Suprapubic skin (tissue), 4 donors: ENCODE measurements around the gene MEIS3. TPM values are rescaled to one million over a fixed set of nuclear protein-coding genes. Genes with fewer than 3 reads are reported as not detected.
A peak's percentile ranks its signal among the peaks of the same experiment; 100 is the strongest.

ENCODE experiments used
- DNase-seq, 2 donors: peaks; one replicate each; pipeline ENCODE4 v3.0.0-alpha.2; 2019; ENCODE audit warnings: low spot score in 2 of 2
- H3K27ac ChIP-seq: fragments of 200-600 bp; sonication (generic); one replicate; pipeline ENCODE4 v1.5.1; 2019
- H3K27me3 ChIP-seq: fragments of 200-600 bp; sonication (generic); one replicate; pipeline ENCODE4 v1.5.1; 2019
- H3K36me3 ChIP-seq: fragments of 200-600 bp; sonication (generic); one replicate; pipeline ENCODE4 v1.5.1; 2019
- H3K4me1 ChIP-seq: fragments of 200-600 bp; sonication (generic); one replicate; pipeline ENCODE4 v1.5.1; 2019
- H3K4me3 ChIP-seq: fragments of 200-600 bp; sonication (generic); one replicate; pipeline ENCODE4 v1.5.1; 2019; ENCODE audit warnings: mild to moderate bottlenecking
- H3K9me3 ChIP-seq: fragments of 200-600 bp; sonication (generic); one replicate; pipeline ENCODE4 v1.5.1; 2019
- EP300 ChIP-seq: sonication (generic); formaldehyde crosslinking; IDR thresholded peaks from one replicate; pipeline ENCODE4 v1.6.1; 2017; ENCODE audit warnings: antibody characterized with exemption
- POLR2A ChIP-seq, 2 donors: fragments of 450-650 bp; IDR thresholded peaks; one replicate each; pipeline ENCODE4 v1.6.1; 2017; ENCODE audit warnings: antibody characterized with exemption in 2 of 2, mild to moderate bottlenecking in 2 of 2, moderate library complexity in 2 of 2
- POLR2AphosphoS5 ChIP-seq, 3 donors: sonication (generic); formaldehyde crosslinking; IDR thresholded peaks; one replicate each; pipeline ENCODE4 v1.6.1; 2017; ENCODE audit warnings: antibody characterized with exemption in 3 of 3
- WGBS: methylation state at CpG from one replicate; pipeline ENCODE4 v1.1.5; 2018; 5-methylcytosine and 5-hydroxymethylcytosine counted together
- total RNA-seq, 4 donors: library from RNA; depleted of rRNA; stranded (reverse); fragments of >200 nt; gene quantifications; one replicate each; pipeline ENCODE4 v1.1.0, GENCODE V29; 2016
- TF ChIP-seq, protein P1 (sequence below), 2 donors: fragments of 200-600 bp in 1 of 2; fragments of 450-650 bp in 1 of 2; sonication (generic) in 1 of 2; IDR thresholded peaks; one replicate each; pipeline ENCODE4 v1.5.1; 2016 to 2019; ENCODE audit warnings: antibody characterized with exemption in 2 of 2, mild to moderate bottlenecking in 1 of 2, moderate library complexity in 1 of 2

Gene MEIS3
- total RNA-seq, 4 donors from 2014 or later, result 1.6 to 5.5 (median 3.1) TPM

DNA sequence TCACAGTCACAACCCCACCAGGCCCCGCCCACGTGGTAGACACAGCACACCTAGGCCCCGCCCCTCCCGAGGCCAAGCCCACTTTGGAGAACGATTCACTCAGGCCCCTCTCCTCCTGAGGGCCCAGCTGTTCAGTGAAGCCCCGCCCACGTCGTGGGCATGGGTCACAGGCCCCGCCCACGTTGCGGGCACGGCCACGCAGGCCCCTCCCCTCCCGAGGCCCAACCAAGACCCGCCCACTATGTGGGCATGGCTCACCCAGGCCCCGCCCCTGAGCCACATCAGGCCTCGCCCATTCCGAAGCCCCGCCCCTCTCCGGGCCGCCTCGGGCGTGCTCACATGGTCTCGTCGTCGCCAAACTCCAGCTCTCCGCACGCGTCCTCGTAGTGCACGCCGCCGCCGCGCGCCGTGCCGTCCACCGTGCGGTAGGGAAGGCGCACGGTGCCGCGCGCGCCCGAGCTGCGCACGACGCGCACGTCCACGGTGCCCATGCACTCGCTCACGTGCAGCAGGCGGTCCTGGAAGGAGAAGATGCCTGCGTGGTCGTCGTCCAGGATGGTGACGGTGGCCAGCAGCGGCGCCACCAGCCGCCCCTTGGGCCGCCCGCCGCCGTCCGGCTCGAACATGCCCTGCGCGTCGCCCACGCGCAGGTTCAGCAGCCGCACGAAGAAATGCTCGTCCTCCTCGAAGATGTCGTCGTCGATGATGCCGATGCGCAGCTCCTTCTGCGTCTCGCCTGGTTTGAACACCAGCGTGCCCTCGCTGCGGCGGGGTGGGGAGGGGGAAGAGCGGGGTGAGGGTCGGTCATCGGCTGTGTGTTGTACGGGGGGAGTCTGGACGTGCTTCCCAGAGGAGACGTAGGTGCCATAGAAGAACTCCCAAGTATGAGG, 28.4 kb upstream of the MEIS3 start:
- TF ChIP-seq POLR2A (IDR thresholded peaks at IDR 0.05) (no peak), EP300 (no peak), POLR2AphosphoS5 (IDR thresholded peaks at IDR 0.05) (no peak)
- TF ChIP-seq, protein P1, sequence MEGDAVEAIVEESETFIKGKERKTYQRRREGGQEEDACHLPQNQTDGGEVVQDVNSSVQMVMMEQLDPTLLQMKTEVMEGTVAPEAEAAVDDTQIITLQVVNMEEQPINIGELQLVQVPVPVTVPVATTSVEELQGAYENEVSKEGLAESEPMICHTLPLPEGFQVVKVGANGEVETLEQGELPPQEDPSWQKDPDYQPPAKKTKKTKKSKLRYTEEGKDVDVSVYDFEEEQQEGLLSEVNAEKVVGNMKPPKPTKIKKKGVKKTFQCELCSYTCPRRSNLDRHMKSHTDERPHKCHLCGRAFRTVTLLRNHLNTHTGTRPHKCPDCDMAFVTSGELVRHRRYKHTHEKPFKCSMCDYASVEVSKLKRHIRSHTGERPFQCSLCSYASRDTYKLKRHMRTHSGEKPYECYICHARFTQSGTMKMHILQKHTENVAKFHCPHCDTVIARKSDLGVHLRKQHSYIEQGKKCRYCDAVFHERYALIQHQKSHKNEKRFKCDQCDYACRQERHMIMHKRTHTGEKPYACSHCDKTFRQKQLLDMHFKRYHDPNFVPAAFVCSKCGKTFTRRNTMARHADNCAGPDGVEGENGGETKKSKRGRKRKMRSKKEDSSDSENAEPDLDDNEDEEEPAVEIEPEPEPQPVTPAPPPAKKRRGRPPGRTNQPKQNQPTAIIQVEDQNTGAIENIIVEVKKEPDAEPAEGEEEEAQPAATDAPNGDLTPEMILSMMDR (IDR thresholded peaks at IDR 0.05), result no peak
- DNase-seq, result no peak
- peaks cover 74% of the 10 kb centered on the region for H3K27me3 ChIP-seq
- peak overlapping the region; percentile 28 for H3K4me3 ChIP-seq
- no peaks in the 10 kb centered on the region for H3K36me3 ChIP-seq
- 11% methylated on average over 16 of the region's 95 CpGs for WGBS
- no peaks in the 10 kb centered on the region for H3K9me3 ChIP-seq
- no peak overlapping the region for H3K27ac ChIP-seq
- peaks cover 26% of the 10 kb centered on the region for H3K4me1 ChIP-seq

DNA sequence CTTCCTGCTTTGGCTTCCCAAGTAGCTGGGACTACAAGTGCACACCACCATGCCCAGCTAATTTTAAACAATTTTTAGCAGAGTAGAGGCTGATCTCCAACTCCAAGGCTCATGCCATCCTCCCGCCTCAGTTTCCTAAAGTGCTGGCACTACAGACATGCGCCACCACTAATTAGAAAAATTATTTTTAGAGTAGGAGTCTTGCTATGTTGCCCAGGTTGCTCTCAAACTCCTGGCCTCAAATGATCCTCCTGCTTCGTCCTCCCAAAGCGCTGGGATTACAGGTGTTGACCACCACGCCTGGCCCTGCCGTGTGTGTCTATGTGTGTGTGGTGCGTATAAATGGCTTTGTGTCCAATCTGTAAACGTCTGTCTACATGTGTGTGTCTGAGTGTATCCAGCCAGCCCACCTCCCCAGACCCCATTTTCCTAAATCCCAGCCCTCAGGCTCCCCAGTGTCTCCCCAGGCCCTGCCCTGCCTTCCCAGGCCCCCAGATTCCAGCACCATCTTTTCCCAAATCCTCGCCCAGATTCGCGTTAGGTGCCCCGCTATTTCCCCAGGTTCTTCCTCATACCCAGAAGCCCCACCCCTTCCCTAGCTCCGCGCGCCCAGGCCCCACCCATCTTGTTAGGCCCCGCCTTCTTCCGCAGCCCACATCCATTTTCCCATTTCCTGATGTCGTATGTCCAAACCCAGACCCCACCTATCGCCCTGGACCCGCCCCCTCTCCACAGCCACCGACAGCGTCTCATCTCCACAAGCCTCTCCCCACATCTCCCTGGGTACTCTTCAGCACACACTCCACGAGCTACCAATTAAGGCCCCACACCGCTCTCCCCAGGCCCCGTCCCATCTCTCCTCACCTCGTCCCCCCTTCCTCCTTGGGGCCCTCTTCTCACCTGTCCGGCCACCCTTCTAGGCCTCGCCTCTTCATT, 27.5 kb upstream of the MEIS3 start:
- peaks cover 83% of the 10 kb centered on the region for H3K27me3 ChIP-seq
- no peaks in the 10 kb centered on the region for H3K9me3 ChIP-seq
- H3K4me1 ChIP-seq, result peaks cover 26% of the 10 kb centered on the region
- DNase-seq, result no peak
- peak overlapping the region; percentile 28 for H3K4me3 ChIP-seq
- no peaks in the 10 kb centered on the region for H3K36me3 ChIP-seq
- TF ChIP-seq POLR2A (IDR thresholded peaks at IDR 0.05), result no peak
- TF ChIP-seq, protein P1 (IDR thresholded peaks at IDR 0.05), result no peak
- no peak for TF ChIP-seq POLR2AphosphoS5 (IDR thresholded peaks at IDR 0.05)
- TF ChIP-seq EP300, result no peak
- no peak overlapping the region for H3K27ac ChIP-seq
- 17% methylated on average over 28 of the region's 28 CpGs for WGBS

GRCh38 chr19:47445937-47446402, 26.6 kb upstream of the MEIS3 start:
- no peak for DNase-seq
- Histone ChIP-seq H3K27ac (no peak overlapping the region), H3K27me3 (peaks cover 92% of the 10 kb centered on the region), H3K4me3 (peak overlapping the region; percentile 0), H3K4me1 (peaks cover 26% of the 10 kb centered on the region), H3K9me3 (no peaks in the 10 kb centered on the region), H3K36me3 (no peaks in the 10 kb centered on the region)
- TF ChIP-seq EP300 (no peak), POLR2AphosphoS5 (IDR thresholded peaks at IDR 0.05) (no peak), POLR2A (IDR thresholded peaks at IDR 0.05) (no peak)
- TF ChIP-seq, protein P1 (IDR thresholded peaks at IDR 0.05), result no peak
- 3% methylated on average over 20 of the region's 22 CpGs for WGBS

DNA sequence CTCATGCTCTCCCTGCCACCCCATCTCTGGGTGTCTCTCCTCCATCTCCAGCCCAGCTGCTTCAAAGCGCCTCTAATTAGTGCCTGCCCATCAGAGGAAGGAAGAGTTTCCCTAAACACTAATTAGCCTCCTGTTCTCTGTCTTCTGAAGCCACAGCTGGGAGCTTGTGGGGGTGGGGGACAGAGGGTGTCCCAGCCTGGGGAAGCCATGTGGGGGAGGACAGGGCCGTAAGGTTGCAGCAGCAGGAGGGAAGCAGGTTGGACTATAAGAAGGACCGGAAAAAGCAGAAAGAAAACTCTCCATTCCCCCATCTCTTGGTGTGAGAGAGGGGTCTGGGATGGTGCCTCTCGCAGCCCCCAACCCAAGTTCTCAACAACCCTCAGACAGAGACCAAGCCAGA, 26.2 kb upstream of the MEIS3 start:
- TF ChIP-seq EP300 (no peak), POLR2AphosphoS5 (IDR thresholded peaks at IDR 0.05) (no peak), POLR2A (IDR thresholded peaks at IDR 0.05) (no peak)
- TF ChIP-seq, protein P1 (IDR thresholded peaks at IDR 0.05), result no peak
- H3K27ac ChIP-seq, result no peak overlapping the region
- no peak for DNase-seq
- WGBS, result 45% methylated on average over 4 of the region's 4 CpGs
- no peaks in the 10 kb centered on the region for H3K9me3 ChIP-seq
- H3K4me3 ChIP-seq, result no peak overlapping the region
- H3K36me3 ChIP-seq, result no peaks in the 10 kb centered on the region
- H3K4me1 ChIP-seq, result peaks cover 26% of the 10 kb centered on the region
- peaks cover 95% of the 10 kb centered on the region for H3K27me3 ChIP-seq
